Sigmoid colon (tissue), 4 donors: Measurements from ENCODE around the gene ETS1.

Experiments used
- CTCF ChIP-seq, 4 experiments: fragments of 450-650 bp in 3 of 4; fragments of 200-600 bp in 1 of 4; IDR thresholded peaks; one replicate each; pipeline ENCODE4 v1.5.1; 2016 to 2019; ENCODE audit warnings: antibody characterized with exemption in 4 of 4, mild to moderate bottlenecking in 3 of 4, moderate library complexity in 2 of 4
- POLR2A ChIP-seq, 2 donors: fragments of 450-650 bp; IDR thresholded peaks; one replicate each; pipeline ENCODE4 v1.6.1; 2016; ENCODE audit warnings: antibody characterized with exemption in 2 of 2, mild to moderate bottlenecking in 2 of 2, moderate library complexity in 2 of 2
- POLR2AphosphoS5 ChIP-seq, 4 donors: sonication (generic); formaldehyde crosslinking; IDR thresholded peaks; one replicate each; pipeline ENCODE4 v1.6.1; 2017; ENCODE audit warnings: antibody characterized with exemption in 4 of 4

- no peak for TF ChIP-seq POLR2A (IDR thresholded peaks at IDR 0.05)
- no peak for TF ChIP-seq CTCF (IDR thresholded peaks at IDR 0.05)
- no peak for TF ChIP-seq POLR2AphosphoS5 (IDR thresholded peaks at IDR 0.05)
These were observed 121.8 kb downstream of the ETS1 start for GRCh38 chr11:128465531-128465930.
